DND-41 (cell line): ENCODE results near the gene GRIFIN.

Experiments used
- CTCF ChIP-seq: IDR thresholded peaks from 2 replicates; pipeline ENCODE4 v1.5.1; 2012; ENCODE audit warnings: borderline replicate concordance, low read length, moderate library complexity, mild to moderate bottlenecking; ENCODE audit not compliant: poor library complexity, severe bottlenecking; ENCODE audit errors: extremely low read depth
- EZH2 ChIP-seq: IDR thresholded peaks from 3 replicates; pipeline ENCODE4 v1.6.1; 2012; ENCODE audit warnings: borderline replicate concordance, low read depth, mild to moderate bottlenecking, moderate library complexity, low read length, inconsistent platforms; ENCODE audit not compliant: severe bottlenecking

- TF ChIP-seq CTCF, result no peak
- TF ChIP-seq EZH2, result no peak
These were observed 37.5 kb upstream of the GRIFIN start for GRCh38 chr7:2513702-2514101.
